Effector CD4-positive, alpha-beta T cell (primary cell): ENCODE results near the gene RYR2.
"Not testable (repeated sequence)": the region's sequence is repeated elsewhere in the genome, so short reads cannot be mapped to it uniquely, and the experiment has no call there.

Source experiments
- DNase-seq: peaks from one replicate; pipeline ENCODE4 v3.0.0-alpha.2; 2020

Gene RYR2

DNA sequence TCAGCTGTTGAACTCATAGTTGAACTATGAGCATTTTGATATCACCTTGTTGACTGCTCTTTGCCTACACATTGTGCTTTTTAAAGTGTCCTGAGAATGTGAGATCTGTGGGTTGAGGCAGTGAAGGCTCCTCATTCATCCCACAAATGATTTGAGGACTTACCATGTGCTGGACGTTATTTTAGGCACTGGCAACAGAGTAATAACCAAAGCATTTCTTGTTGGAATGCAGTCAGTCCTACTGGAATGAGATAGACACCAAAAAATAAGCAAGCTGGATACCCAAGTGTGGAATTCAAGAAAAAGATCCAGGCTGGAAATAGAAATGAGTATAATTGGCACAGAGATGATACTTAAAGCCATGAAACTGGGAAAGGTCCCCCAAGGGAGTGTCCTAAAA lies 775.3 kb downstream of the RYR2 start:
- no peak for DNase-seq

DNA sequence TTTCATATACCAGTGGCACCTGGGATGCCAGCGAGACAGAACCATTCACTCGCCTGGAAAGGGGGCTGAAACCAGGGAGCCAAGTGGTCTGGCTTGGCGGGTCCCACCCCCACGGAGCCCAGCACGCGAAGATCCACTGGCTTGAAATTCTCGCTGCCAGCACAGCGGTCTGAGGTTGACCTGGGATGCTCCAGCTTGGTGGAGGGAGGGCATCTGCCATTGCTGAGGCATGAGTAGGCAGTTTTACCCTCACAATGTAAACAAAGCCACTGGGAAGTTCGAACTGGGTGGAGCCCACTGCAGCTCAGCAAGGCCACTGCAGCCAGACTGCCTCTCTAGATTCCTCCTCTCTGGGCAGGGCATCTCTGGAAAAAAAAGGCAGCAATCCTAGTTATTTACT lies 778.6 kb downstream of the RYR2 start:
- DNase-seq, result not testable (repeated sequence)

GRCh38 chr1:237832858-237833257 lies 790.9 kb downstream of the RYR2 start:
- no peak for DNase-seq

GRCh38 chr1:237834048-237834447 lies 792.1 kb downstream of the RYR2 start:
- DNase-seq, result no peak

GRCh38 chr1:237834461-237834860 lies 792.5 kb downstream of the RYR2 start:
- no peak for DNase-seq

DNA sequence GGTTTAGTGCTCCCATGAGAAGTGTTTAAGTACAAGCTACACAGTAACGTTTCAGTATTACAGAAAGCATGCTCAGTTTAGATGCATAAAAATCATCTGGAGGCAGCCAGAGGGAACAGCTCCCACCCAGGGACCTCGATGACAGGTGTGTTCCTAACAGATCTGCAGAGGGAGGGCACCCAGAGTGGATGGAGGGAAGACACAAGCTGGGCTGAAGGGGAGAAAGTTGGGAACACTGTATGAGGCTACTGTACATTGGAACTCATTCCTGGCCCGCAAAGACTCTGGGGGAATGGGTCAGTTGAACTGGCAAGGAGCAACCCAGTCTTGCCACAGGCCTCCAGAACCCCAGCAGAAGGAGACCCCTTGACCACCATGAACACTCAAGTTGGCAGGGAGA lies 796.3 kb downstream of the RYR2 start:
- no peak for DNase-seq

GRCh38 chr1:237838904-237839534 lies 797.0 kb downstream of the RYR2 start:
- no peak for DNase-seq

DNA sequence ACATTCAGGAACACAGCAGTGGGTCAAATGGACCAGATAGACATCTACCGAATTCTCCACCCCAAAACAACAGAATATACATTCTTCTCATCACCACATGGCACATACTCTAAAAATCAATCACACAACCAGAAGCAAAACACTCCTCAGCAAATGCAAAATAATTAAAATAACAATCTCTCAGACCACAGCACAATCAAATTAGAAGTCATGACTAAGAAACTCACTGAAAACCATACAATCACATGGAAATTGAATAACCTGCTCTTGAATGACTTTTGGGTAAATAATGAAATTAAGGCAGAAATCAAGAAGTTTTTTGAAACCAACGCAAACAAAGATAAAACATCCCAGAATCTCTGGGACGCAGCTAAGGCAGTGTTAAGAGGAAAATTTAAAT lies 799.5 kb downstream of the RYR2 start:
- DNase-seq, result no peak

DNA sequence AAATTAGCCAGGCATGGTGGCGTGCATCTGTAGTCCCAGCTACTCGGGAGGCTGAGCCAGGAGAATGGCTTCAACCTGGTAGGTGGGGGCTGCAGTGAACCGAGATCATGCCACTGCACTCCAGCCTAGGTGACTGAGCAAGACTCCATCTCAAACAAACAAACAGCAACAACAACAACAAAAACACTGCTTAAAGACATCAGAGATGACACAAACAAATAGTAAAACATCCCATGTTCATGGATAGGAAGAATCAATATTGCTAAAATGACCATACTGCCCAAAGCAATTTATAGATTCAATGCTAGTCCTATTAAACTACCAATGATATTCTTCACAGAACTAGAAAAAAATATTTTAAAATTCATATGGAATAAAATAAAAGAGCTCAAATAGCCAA lies 801.5 kb downstream of the RYR2 start:
- DNase-seq, result not testable (repeated sequence)

DNA sequence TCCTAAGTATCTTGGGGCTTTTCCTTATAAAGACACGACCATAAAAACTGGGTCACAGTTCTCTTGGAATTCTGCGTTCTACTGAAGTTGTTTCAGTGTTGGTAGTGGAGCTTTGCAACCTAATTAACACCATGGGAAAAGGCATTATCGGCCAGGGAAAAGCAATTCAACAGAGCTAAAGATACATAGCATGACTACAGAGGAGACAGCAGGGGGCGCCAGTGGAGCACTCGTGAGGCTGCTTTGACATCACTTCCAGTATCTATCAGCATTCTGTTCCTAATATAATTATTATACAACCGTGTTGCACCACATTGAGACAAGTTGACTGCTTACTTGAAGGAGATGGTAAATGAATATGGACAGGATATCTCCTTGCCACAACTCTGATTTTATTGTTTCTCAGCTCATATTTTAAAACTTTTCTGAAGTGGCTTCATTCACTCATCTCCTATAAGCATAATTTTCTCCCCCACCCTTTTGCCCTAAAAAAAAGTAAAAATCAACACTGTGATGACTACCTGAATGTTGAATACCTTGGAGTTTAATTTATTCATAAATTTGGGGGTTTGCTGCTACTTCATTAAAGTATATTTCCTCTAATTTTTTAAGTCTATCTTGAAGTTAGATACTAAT lies 809.3 kb downstream of the RYR2 start:
- DNase-seq, result no peak

DNA sequence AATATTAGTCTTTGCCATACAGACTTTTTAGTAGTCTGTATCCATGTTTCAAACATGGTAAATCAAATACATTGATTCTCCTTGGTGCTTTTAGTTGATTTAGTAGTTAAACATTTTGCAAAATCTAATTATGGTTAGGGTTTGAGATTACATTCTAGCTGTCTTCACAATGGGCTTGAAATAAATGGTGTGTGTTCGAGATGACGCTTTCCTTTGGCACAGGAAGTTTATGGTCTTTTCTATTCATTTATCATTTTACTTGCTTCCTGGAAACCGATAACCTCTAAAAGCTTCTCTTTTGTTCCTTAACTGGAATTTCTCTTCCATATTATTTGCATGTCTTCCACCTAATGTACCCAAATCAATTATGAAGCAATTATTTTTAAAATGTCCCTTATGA lies 810.4 kb downstream of the RYR2 start:
- no peak for DNase-seq

GRCh38 chr1:237857455-237857854 lies 815.5 kb downstream of the RYR2 start:
- no peak for DNase-seq

- no peak for DNase-seq
Measured at GRCh38 chr1:237858992-237859391, 817.0 kb downstream of the RYR2 start.

- no peak for DNase-seq
Measured at GRCh38 chr1:237861944-237862343, 820.0 kb downstream of the RYR2 start.

DNA sequence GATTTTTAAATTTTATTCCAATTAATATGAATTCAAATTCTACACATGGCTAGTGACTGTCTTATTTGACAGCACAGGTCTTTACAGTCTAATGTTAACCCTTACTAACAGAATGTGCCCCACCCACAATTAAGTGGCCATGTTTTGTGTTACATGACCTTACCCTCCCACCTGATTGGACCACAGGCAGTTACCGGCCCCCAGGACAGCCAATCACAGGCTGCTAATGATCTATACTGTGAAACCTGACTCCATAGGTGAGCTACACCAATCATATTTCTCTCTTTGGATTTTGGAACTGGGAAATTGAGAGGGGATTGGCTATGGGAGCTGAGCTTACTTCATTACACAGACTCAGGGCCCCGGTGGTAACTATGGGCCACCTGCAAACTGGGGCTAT lies 821.2 kb downstream of the RYR2 start:
- DNase-seq, result no peak

DNA sequence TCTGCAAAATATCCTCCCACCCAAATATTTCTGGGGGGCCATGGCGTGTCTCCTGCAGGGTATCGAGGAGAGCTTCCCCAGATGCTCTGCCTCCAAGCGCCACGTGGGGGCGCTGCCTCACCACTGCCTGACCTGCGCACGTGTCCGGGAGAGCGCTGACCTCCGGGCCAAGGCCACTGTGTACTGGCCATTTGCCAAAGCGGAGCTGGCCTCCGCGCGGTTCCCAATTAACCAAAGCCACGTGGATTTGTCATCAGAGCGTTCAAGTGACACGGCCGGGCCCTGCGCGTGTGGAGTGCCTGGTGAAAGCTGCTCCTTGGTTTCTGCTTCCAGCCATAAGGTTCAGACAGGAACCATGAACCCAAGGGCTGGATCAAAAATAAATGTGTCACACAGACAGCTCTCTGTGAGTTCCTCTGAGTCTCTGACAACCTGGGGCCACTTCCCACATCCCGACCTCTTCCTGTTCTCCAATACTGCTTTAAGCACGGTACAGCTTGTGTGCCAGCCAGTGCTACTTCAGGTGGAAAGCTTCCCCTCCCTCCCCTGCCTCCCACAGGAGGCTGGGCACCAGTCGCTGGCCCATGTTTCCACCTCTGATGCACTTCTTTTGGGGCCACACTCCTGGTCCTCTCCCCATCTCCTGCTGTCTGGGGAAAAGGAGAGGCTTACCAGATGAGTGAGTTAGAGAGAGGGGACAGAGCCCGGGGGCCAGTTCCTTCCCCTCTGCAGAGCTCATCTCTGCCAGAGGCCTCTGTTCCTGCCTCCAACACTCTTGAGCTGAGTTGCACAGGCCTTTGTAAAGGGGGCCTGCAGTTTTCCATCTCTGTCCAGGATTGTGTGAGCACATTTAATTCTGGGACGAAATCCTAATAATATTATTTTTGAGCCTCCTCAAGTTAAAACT lies 822.6 kb downstream of the RYR2 start:
- no peak for DNase-seq

- DNase-seq, result no peak
Measured at GRCh38 chr1:237867380-237867888, 825.5 kb downstream of the RYR2 start.

GRCh38 chr1:237868817-237869600 lies 827.0 kb downstream of the RYR2 start:
- DNase-seq, result no peak

- DNase-seq, result no peak
Measured at GRCh38 chr1:237873487-237874211, 831.7 kb downstream of the RYR2 start.

DNA sequence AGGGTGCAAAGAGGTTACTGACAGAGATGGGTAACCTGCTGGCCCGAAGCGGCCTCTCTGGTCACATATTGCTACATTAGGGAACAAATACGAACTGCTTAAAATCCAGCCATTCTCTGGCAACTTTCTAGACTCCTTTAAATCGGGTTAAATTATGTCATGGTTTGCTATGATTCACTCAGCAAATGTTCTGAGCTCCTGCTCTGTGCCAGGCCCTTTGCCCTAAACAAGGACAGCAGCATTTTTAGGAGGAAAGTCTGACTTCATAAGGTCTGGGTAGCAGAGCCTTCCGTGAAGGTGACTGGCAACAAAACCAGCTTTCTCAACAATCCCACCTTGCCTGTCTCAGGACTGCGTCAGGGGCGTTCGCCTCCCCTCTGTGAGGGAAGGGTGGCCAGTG lies 833.3 kb downstream of the RYR2 start:
- no peak for DNase-seq

- DNase-seq, result no peak
Measured at GRCh38 chr1:237877631-237878030, 835.6 kb downstream of the RYR2 start.

GRCh38 chr1:237878406-237878805 lies 836.4 kb downstream of the RYR2 start:
- DNase-seq, result no peak
